HPDE6-E6E7 (cell line): ENCODE measurements around the gene IL10.

Experiments
- DNase-seq: peaks from one replicate; pipeline ENCODE4 v3.0.0; 2011; ENCODE audit warnings: missing footprints; ENCODE audit errors: extremely low spot score

The IL10 gene

GRCh38 chr1:206772243-206772937 lies at the start of gene IL10:
Gene IL10 (minus strand): TSS chr1:206772494. CDS start chr1:206772435, 59 bp downstream.
- no peak for DNase-seq

GRCh38 chr1:206821493-206821892 lies 49.2 kb upstream of the IL10 start:
- no peak for DNase-seq

GRCh38 chr1:206816390-206817287 lies 44.3 kb upstream of the IL10 start:
- no peak for DNase-seq

GRCh38 chr1:206814716-206815341 lies 42.5 kb upstream of the IL10 start:
- no peak for DNase-seq

GRCh38 chr1:206812471-206812870 lies 40.2 kb upstream of the IL10 start:
- DNase-seq, result no peak

- peak; percentile 52 for DNase-seq
Observed at GRCh38 chr1:206809504-206810084, 37.3 kb upstream of the IL10 start.

DNA sequence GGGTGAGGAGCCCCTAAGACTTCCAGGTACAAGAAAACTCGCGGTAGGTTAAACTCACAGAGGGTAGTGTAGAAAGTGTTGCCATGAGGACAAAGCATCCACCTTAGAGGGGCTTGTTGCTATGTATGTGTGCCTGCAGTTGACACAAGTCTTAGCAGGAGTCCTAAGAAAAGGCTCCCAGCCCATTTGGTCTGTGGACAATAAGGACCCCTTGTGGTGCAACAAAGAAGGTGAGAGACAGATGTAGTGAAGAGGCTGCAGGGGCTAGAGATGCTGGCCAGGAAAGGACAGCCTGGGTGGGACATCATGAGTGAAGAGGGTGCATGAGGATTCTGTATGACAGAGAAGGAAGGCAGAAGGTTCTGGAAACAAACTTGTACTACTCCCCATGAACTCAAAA lies 36.3 kb upstream of the IL10 start:
- peak; percentile 26 for DNase-seq

DNA sequence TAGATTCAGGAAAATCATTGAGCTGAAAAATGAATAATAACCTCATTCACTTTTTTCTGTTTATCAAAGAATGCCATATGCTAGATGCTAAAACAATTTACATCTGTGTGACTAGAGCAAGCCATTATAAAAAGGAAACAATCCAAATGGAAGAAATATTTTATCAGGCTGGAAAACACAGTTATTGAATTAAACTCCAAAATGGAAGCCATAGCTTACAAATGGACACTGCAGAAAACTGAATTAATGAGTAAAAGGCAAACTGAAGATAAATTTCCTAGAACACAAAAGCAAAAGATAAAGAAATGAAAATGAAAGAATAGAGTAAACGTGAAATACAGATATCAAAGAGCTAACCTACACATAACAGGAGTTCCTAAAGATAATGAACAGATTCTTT lies 33.1 kb upstream of the IL10 start:
- DNase-seq, result no peak

GRCh38 chr1:206804156-206804737 lies 32.0 kb upstream of the IL10 start:
- no peak for DNase-seq

GRCh38 chr1:206803221-206803730 lies 31.0 kb upstream of the IL10 start:
- DNase-seq, result no peak

DNA sequence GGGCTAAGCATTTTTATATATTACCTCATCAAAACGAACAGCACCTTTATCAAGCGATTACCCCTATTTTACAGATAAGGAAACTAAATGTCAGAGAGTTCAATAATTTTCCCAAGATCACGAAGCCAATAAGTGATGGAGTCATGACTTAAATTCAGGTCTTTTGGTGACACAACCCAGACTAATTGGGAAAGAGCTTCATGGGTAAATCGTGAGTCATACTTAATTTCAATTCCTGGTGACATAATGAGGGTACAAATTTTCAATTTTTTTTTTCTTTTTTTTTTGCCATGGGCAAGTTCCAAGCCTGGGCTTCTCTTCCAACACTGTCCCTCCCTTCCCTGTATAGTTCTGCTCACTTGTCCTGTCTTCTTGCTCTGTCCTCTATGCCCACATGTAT lies 30.1 kb upstream of the IL10 start:
- DNase-seq, result no peak

- no peak for DNase-seq
Observed at GRCh38 chr1:206801467-206801866, 29.2 kb upstream of the IL10 start.

- DNase-seq, result no peak
Observed at GRCh38 chr1:206800891-206801290, 28.6 kb upstream of the IL10 start.

- no peak for DNase-seq
Observed at GRCh38 chr1:206800411-206800810, 28.1 kb upstream of the IL10 start.

DNA sequence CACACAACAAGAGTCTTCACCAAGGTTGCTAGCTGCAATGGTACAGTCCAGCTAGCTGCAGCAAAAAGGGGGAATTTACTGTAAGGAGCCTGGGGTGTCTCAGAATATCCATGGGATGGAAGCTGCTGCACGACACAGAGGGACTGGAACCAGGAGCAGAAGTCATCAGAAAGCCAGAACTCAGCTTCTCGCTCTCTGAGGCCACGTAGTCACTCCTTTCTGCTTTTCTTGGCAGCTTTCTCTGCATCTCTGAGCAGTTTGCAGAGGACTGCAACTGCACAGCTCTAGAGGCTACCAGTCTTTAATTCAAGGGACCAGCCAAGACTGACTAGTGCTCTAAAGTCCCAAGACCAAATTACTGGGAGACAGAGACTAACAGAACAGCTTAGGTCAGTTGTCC lies 27.0 kb upstream of the IL10 start:
- no peak for DNase-seq

GRCh38 chr1:206798384-206798996 lies 26.2 kb upstream of the IL10 start:
- no peak for DNase-seq

GRCh38 chr1:206797534-206798383 lies 25.5 kb upstream of the IL10 start:
- no peak for DNase-seq

- DNase-seq, result no peak
Observed at GRCh38 chr1:206796981-206797402, 24.7 kb upstream of the IL10 start.

DNA sequence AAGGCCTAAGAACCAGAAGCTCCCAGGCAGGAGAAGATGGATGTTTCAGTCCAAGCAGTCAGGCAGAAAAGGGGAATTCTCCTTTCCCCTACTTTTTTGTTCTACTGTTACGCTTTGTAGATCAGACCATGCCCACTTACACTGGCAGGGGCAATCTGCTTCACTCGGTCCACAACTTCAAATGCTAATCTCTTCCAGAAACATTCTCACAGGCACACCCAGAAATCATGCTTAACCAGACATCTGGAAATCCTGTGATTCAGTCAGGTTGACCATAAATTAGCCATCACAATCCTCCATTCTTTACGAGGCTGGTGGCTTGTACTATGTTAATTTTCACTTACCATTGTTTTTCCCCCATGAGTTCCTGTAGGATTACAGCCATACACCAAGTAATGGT lies 23.8 kb upstream of the IL10 start:
- no peak for DNase-seq

DNA sequence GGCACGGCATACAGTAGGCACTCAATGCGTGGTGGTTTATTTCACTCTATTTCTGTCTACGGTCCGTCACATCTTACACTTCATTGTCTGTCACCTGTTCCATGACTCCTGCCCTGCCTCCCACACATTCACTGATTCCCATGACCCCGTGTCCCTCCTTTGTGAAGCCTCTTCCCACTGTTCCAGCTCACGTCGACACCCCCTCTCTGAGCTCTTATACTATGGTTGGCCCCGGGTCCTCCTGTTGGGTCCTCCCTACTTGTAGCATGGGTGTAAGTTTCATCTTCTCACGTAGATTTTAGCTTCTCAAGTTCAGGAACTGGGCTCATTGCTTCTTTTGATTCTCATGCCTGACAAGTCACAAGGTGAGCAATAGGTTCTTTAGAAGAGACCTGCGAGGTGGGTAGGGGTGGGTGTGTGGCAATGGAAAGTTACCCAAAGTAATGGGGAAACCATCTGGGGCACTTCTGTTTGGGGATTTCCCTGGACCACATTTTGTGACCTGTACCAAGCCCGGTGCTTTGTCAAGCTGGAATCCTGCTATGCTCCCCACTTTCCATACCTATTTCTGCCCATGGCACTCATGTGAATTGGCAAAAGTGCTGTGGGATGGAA lies 22.1 kb upstream of the IL10 start:
- DNase-seq, result no peak
